CD4-positive, alpha-beta T cell (primary cell): Measurements from ENCODE around the gene PKNOX1. TPM values are rescaled to one million over a fixed set of nuclear protein-coding genes. Genes with fewer than 3 reads are reported as not detected.
"Not testable (repeated sequence)": the region's sequence is repeated elsewhere in the genome, so short reads cannot be mapped to it uniquely, and the experiment has no call there.

Source experiments
- ATAC-seq: fragments of 200-7000 bp; cut with Tn5 transposase; one replicate; pipeline ENCODE4 v1.10.0; 2022; ENCODE audit warnings: mild to moderate bottlenecking; ENCODE audit not compliant: poor library complexity
- CTCF ChIA-PET: fragments of 350-600 bp; sonication (Branson Sonifier 250); formaldehyde crosslinking; loops from one replicate; lab custom pipeline; 2021; ENCODE audit warnings: antibody characterized with exemption, inconsistent platforms; lab: Charles Lee
- POLR2A ChIA-PET: fragments of 350-600 bp; sonication (Branson Sonifier 250); formaldehyde crosslinking; loops from one replicate; lab custom pipeline; 2021; ENCODE audit warnings: antibody characterized with exemption, inconsistent platforms; lab: Charles Lee
- DNase-seq, 14 experiments: peaks; one replicate each; pipeline ENCODE4 v3.0.0-alpha.2; 2013 to 2020; ENCODE audit warnings: mixed read lengths in 2 of 14
- H3K27ac ChIP-seq, 2 donors: one replicate each; pipeline versions ENCODE4 v1.5.1 to v1.7.0; 2013; ENCODE audit warnings: low read length in 2 of 2, low read depth in 1 of 2, mild to moderate bottlenecking in 1 of 2
- H3K27me3 ChIP-seq, 2 experiments: 1 replicate in 1 of 2; 2 replicates in 1 of 2; pipeline versions ENCODE4 v1.6.1 to v1.7.0; 2013; ENCODE audit warnings: low read length in 2 of 2, control low read depth in 1 of 2, mild to moderate bottlenecking in 1 of 2, moderate library complexity in 1 of 2; ENCODE audit not compliant: insufficient read depth in 2 of 2, control insufficient read depth in 1 of 2
- H3K36me3 ChIP-seq: one replicate; pipeline ENCODE4 v1.6.1; 2013; ENCODE audit warnings: low read length, control low read depth; ENCODE audit not compliant: insufficient read depth
- H3K4me1 ChIP-seq: one replicate; pipeline ENCODE4 v1.6.1; 2013; ENCODE audit warnings: low read length, control low read depth; ENCODE audit not compliant: insufficient read depth
- H3K4me3 ChIP-seq: one replicate; pipeline ENCODE4 v1.5.1; 2013; ENCODE audit warnings: mild to moderate bottlenecking, low read length, moderate library complexity
- H3K9me3 ChIP-seq, 2 experiments: 1 replicate in 1 of 2; 2 replicates in 1 of 2; pipeline versions ENCODE4 v1.6.1 to v1.7.0; 2013; ENCODE audit warnings: low read length in 2 of 2, mild to moderate bottlenecking in 2 of 2, control low read depth in 1 of 2, moderate library complexity in 1 of 2; ENCODE audit not compliant: control insufficient read depth in 1 of 2, insufficient read depth in 1 of 2
- H3K27ac Mint-ChIP-seq: one replicate; pipeline ENCODE4 v1.8.0; 2020; ENCODE audit warnings: mixed read lengths
- H3K27me3 Mint-ChIP-seq: one replicate; pipeline ENCODE4 v1.8.0; 2021; ENCODE audit warnings: mixed read lengths
- H3K36me3 Mint-ChIP-seq: one replicate; pipeline ENCODE4 v1.8.0; 2021; ENCODE audit warnings: low read depth, mixed read lengths
- H3K4me1 Mint-ChIP-seq: one replicate; pipeline ENCODE4 v1.8.0; 2021; ENCODE audit warnings: low read depth, mixed read lengths
- H3K4me3 Mint-ChIP-seq: one replicate; pipeline ENCODE4 v1.8.0; 2020; ENCODE audit warnings: mild to moderate bottlenecking, mixed read lengths
- H3K9me3 Mint-ChIP-seq: one replicate; pipeline ENCODE4 v1.8.0; 2020; ENCODE audit warnings: mixed read lengths
- intact Hi-C, 2 experiments: fragments of 100-400 bp; cut with DNase I in 1 of 2; cut with micrococcal nuclease in 1 of 2; formaldehyde crosslinking; loops; one replicate each; pipeline versions ENCODE4 v1.15.1 to v1.9.0; 2023 to 2025; cut with DNase I, micrococcal nuclease
- microRNA-seq: library from miRNA; unstranded; fragments of <30 nt; microRNA quantifications from one replicate; pipeline ENCODE4 v1.2.0, GENCODE V29; 2021; ENCODE audit warnings: borderline microRNAs expressed, borderline replicate concordance
- total RNA-seq, 174 experiments: library from RNA in 2 of 174; stranded (reverse) in 2 of 174; gene quantifications; one replicate each; pipeline ENCODE4 v1.2.3 and lab custom pipeline; 2021 to 2026

The PKNOX1 gene
- total RNA-seq, 2 experiments from 2014 or later, result 10.3 TPM

GRCh38 chr21:43075170-43076022 lies 101.0 kb downstream of the PKNOX1 start, which contains the start of gene CBS:
Gene CBS (minus strand): TSS chr21:43075835. CDS start chr21:43072193, 3,642 bp downstream.
- H3K36me3 Mint-ChIP-seq, POLR2A ChIA-PET, H3K27ac Mint-ChIP-seq, H3K27me3 Mint-ChIP-seq, intact Hi-C loops, H3K27ac ChIP-seq, H3K4me1 Mint-ChIP-seq, H3K4me3 ChIP-seq, ATAC-seq, H3K9me3 ChIP-seq, CTCF ChIA-PET, DNase-seq, H3K4me1 ChIP-seq, H3K27me3 ChIP-seq, H3K9me3 Mint-ChIP-seq, H3K36me3 ChIP-seq, H3K4me3 Mint-ChIP-seq: not testable (repeated sequence)

- POLR2A ChIA-PET, CTCF ChIA-PET: not testable (repeated sequence)
Observed at GRCh38 chr21:43076023-43076637, 101.8 kb downstream of the PKNOX1 start.

GRCh38 chr21:43076643-43077042 lies 102.3 kb downstream of the PKNOX1 start:
- H3K4me1 ChIP-seq, ATAC-seq, H3K4me3 ChIP-seq, intact Hi-C loops, H3K27ac ChIP-seq, H3K9me3 ChIP-seq, H3K4me1 Mint-ChIP-seq, H3K36me3 ChIP-seq, CTCF ChIA-PET, H3K27me3 ChIP-seq, POLR2A ChIA-PET, H3K9me3 Mint-ChIP-seq, DNase-seq, H3K4me3 Mint-ChIP-seq, H3K36me3 Mint-ChIP-seq, H3K27ac Mint-ChIP-seq, H3K27me3 Mint-ChIP-seq: not testable (repeated sequence)

More at GRCh38 chr21:43076023-43076637, 101.8 kb downstream of the PKNOX1 start:
- ATAC-seq, H3K27ac ChIP-seq, DNase-seq, H3K36me3 Mint-ChIP-seq, H3K27me3 ChIP-seq, H3K27me3 Mint-ChIP-seq, H3K4me1 Mint-ChIP-seq, H3K4me3 ChIP-seq, H3K9me3 Mint-ChIP-seq, H3K27ac Mint-ChIP-seq, H3K9me3 ChIP-seq, H3K4me1 ChIP-seq, H3K36me3 ChIP-seq, intact Hi-C loops, H3K4me3 Mint-ChIP-seq: not testable (repeated sequence)

GRCh38 chr21:43082587-43083300 lies 108.4 kb downstream of the PKNOX1 start:
- POLR2A ChIA-PET, H3K27ac ChIP-seq, DNase-seq, H3K4me1 Mint-ChIP-seq, H3K9me3 Mint-ChIP-seq, H3K9me3 ChIP-seq, H3K27ac Mint-ChIP-seq, intact Hi-C loops, ATAC-seq, H3K36me3 ChIP-seq, H3K36me3 Mint-ChIP-seq, H3K4me3 Mint-ChIP-seq, H3K4me1 ChIP-seq, CTCF ChIA-PET, H3K4me3 ChIP-seq, H3K27me3 ChIP-seq, H3K27me3 Mint-ChIP-seq: not testable (repeated sequence)

Small RNA genes within 50 kb of the gene (microRNA-seq; reads per million reads assigned to microRNA genes)
- not detected for gene MIR5692B

Other genes with a start within 250 kb of the PKNOX1 start
- gene WDR4, start 95.0 kb upstream of the PKNOX1 start, total RNA-seq, result 10 to 100 TPM; 11.3 to 12.9 TPM
- gene NDUFV3, start 81.3 kb upstream of the PKNOX1 start, total RNA-seq, result 10 to 100 TPM; 15.3 to 15.8 TPM
- 1 to 10 TPM; 1.1 to 1.4 TPM for gene ERVH48-1, start 48.9 kb upstream of the PKNOX1 start, total RNA-seq
- gene CBS, start 101.3 kb downstream of the PKNOX1 start, total RNA-seq, result under 1 TPM; 0.19 to 0.39 TPM
- gene U2AF1, start 133.0 kb downstream of the PKNOX1 start, total RNA-seq, result 10 to 100 TPM; 12.3 to 13.6 TPM
- not detected for gene CRYAA, start 194.4 kb downstream of the PKNOX1 start, total RNA-seq